Activated CD4-positive, CD25-positive, alpha-beta regulatory T cell treated with anti-CD3 and anti-CD28 coated beads, Interleukin-2, amount 50 U/mL, for 72 hours (primary cell): Measurements from ENCODE around the gene PRCC.

ENCODE experiments used
- DNase-seq: peaks from one replicate; pipeline ENCODE4 v3.0.0; 2021

Gene PRCC

GRCh38 chr1:156816561-156817328 is 49.4 kb downstream of the PRCC start, which contains the start of gene SH2D2A:
SH2D2A (minus strand) TSS chr1:156816848; CDS start chr1:156816708, 140 bp downstream.
- DNase-seq: peak; percentile 84

DNA sequence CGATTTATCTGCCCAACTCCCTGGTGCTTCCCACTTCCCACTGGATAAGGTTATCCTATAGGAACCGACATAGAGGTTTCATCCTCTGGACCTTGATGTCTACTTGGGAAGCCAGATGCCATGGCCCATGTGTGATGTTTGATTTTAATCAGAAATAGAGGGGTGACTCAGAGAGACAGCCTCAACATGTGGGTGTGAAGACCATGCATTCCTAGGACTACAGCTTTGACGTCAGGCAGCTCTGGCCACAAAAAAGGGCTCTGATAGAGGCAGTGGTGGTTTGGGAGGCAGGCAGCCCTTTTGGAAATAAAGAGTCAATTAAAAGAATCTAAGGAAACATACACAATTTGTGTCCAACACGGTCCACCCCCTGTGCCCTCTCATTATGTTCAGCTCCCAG is 54.5 kb downstream of the PRCC start:
- DNase-seq: no peak

GRCh38 chr1:156822680-156823079 is 55.3 kb downstream of the PRCC start:
- no peak for DNase-seq

GRCh38 chr1:156823210-156823790 is 56.0 kb downstream of the PRCC start:
- DNase-seq: no peak

DNA sequence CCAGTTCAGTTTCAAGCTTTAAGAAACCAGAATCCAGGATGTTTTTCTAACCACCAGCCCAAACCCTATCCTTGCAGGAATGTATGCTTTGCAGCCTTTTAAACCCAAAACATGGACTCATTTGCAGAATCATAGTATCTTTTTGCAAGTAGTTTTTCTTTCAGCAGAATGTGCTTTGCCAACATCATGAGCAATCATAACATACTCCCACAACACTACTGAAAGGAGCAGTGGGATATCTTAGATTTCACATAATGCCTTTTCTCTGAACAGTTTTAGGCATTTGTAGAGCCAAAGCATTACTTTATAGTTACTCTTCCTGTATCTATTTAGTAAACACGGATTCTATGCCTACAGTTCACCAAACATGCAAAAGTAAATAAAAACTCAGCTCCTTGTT is 59.3 kb downstream of the PRCC start:
- no peak for DNase-seq

DNA sequence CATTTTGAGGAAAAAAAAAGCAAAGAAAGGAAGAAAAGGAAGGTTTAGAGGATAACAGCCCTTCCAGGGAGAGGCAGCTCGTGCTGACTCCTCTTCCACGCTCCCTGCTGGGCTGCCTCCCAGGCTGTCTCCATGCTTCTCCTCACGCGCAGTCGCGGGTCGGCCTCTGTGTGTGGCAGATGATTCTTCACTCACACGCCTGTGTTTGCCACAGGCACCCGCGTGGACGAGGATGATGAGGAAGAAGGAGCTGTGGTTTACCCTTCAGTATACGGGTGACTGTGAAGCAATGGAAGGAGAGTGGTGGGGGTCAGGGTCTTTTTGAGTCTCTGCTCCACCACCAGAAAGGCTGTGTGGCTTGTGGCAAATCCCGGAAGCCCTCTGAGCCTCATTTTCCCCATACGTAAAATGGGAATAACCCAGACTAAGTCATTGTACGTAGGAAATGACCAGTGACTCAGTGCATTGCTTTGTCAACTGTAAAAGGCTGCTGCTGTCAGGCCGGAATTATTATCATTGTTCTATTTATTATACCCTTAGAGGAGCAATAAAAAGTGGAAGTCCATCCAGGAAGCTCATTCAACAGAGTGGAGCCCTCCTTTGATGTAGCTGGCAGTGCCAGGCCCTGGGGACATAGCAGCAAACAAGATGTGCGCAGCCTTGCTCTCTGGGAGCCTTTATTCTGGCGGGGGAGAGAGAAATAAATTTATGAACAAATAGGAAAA is 61.2 kb downstream of the PRCC start:
- DNase-seq: no peak

DNA sequence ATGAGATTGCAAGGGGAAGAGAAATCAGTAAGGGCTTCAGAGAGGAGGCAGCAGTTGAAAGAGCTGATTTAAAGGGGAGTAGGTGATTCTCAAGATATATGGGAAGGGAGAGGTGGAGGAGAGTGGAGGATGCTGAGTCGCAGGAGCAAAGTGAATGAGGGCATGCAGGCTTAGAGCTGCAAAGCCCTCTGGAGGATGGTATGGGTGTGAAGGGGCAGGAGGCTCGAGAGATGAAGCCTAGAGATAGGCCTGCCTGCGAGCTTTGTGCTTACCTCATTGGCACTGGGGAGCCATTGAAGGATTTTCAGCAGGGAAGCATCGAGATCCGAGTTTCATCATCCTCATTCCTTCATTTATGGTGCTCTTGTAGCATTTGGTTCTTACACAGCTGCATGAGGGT is 65.1 kb downstream of the PRCC start:
- no peak for DNase-seq

- no peak for DNase-seq
Measured at GRCh38 chr1:156833603-156834002, 66.3 kb downstream of the PRCC start.

DNA sequence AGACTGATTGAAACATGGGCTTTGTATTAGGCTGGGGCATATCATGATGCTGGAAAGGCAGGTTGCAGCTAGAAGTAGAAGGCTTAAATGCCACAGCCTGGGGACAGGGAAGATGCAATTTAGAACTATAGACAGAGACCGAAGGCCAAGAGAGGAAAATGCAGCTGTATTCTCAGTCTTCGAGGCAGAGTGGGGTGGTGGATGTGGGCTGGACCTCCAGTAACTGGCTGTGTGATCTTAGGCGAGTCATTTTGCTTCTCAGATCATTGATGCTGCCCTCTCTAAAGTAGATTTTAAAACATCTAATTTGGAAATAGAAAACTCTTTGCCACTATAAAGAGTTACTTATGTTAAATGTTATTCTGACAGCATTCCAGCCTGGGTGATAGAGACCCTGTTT is 67.0 kb downstream of the PRCC start:
- DNase-seq: no peak

DNA sequence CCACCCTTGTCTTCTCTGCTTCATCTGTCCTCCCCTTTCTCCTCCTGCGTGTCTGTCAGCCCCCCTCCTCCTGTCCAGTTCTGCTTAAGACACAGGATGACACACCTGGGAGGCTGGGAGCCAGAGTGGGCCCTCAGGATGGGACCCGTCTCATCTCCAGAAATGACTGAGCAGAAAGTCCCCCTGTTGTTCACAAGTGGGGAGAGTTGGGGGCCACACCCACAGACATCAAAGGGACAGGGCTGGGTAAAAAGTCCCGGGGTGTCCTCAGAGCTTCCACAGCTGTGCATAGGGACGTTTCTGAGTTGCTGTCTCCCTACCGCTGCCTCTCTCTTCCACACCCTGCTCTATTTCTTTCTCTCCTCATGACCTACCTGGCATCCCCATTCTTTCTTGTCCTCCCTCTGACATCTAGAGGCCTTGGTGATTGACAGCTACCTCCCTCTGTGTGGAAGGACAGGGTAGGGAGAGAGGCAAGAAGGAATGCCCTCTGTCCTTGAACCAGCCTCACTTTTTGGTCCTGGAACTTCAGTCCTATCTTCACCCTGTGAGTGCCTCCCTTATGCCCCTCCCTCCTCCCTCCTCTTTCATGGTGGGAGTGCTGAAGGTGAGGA is 68.8 kb downstream of the PRCC start:
- DNase-seq: peak; percentile 51

DNA sequence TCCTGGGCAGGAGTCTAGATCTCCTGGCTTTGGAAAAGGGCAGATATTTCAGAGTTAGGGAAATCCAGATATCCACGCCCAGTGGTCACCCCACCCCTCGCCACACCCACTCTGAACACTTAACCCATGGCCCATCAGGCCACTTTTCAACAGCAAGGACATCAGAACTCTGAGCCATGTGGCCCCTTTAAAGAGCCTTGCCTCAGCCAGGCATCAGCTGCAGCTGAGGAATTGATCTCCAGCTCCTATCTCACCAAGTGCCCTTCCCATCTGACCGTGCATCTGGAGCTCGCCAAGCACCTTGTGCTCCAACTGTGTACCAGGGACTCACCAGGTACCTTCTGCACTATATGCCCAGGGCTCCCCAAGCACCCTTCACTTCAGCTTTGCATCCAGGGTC is 69.6 kb downstream of the PRCC start:
- DNase-seq: no peak

- DNase-seq: no peak
Measured at GRCh38 chr1:156838972-156839371, 71.6 kb downstream of the PRCC start.

DNA sequence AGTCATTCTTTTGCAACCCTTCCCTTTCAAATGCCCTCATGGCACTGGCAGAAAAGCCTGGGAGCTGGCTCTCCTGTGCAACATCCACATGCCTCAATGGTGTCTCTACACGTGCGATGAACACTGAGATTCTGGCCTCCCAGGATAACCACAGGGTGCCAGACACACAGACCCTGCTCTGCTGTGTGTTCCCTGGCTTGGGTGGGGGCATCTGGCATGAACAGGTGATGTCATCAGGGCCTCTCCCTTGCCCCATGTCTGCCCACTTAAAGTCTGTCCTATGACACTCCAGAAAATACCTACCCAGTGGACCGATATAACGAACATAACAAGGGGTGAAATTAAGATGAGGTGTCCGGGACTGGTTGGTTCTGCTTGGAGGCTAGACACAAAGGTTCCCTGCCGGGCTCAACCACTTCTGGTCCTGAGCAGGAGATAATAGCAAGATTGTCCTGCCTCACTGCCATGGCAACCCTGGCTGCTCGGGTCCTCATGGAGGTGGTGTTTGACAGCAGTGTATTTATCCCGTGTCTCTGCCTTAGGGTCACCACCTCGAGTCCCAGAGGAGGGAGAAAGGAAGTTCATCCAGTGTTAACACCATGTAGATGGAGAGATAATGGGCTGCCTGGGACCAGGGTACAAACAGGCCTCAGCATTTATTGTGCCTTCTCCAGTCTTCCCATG is 72.2 kb downstream of the PRCC start:
- DNase-seq: no peak

DNA sequence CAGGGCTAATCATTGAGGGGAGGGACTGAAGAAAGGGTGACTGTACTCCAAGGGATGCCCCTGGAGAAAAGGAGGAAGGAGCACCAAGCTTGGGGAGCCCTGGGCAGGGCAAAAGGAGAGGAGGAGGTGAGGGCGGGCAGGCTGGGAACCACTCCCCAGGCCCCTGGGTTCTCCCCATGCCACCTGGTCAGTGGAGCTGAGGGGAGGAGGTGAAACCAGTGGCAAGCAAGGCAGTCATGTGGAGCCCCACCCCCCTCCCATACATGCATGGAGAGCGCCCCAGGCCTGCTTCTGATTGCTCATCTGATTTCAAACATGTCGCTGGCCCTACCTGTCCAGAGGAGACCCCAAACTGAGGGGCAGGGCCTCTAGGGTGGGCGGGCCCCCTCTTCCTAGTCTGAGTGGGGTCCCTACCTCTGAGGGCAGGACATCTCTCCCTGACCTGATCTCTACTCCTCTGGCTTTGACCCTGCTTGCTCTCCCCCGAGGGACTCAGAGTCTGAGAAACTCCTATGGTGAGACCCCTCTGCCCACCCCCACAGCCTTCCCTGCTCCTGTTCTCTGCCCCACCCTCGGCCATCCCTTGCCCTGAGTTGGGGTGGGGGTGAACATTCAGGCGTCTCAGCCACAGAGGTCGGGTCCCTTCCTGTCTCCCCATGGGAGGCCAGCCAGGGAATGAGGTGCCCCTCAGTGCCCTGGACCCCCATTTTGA is 73.0 kb downstream of the PRCC start:
- no peak for DNase-seq

DNA sequence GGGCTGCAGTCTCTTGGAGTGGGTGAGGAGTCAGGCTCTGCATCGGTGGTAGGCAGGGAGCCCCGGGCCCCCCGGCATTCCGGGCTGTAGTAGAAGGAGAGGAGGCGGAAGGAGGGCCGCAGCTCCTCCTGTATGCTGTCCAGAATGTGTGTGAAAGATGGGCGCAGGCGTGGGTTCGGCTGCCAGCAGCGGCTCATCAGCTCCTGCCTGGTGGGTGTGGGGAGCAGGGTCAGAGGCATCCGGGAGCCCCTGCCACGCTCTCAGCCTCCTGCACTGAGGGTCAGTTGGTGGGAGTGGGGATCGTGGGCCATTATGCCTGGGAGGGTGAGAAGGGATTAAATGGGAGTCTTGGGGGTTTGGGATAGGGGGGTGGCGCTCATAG is 73.6 kb downstream of the PRCC start:
- no peak for DNase-seq

DNA sequence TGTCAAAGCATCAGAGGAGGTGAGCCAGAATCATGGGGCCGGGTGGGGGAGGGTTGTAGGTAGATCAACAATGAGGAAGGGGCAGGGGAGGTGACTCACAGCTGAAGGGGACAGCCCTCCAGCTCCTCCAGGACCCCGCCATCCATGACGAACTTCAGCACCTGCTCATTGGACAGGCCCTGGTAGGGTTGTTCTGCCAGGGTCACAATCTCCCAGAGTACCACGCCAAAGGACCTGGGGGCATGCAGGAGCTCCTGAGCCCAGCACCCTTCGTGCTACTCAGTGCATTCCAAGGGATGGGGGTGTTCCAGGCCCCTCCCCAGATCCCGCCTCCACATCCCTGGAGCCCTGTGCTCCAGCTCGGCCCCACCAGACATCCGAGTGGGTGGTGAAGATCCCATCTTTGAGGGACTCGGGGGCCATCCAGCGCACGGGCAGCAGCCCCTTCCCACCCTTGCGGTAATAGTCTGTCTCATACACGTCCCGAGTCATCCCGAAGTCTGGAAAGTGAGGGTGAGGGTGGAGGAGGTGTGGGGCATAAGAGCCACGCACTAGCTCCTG is 74.0 kb downstream of the PRCC start:
- no peak for DNase-seq

DNA sequence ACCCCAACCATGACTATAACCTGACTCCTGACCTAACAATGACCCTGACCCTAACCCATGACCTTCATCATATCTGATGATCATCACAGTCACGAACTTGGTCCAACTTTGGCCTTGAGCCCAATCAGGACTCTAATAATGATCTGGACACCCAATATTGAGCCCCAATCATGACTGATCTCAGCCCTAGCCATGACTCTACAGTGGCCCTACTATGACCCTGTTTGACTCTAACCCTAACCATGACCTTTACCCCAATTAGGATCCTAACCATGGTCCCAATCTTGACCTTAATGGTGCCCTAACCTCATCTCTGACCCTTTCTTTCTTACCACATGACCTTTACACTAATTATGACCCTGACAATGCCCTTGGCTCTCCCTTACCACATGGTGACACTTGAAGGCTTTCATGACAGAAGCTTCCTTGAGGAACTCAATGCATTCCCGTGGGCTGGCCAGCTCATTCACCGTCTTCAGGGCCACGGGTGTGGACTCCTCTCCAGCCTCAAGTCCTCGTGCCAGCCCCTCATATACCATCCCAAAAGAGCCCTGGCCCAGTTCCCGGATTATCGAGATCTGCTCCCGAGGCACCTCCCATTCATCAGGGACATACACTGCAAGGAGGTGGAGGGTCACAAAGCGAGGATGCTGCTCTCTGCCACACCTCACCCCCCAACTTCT is 75.4 kb downstream of the PRCC start:
- DNase-seq: no peak

DNA sequence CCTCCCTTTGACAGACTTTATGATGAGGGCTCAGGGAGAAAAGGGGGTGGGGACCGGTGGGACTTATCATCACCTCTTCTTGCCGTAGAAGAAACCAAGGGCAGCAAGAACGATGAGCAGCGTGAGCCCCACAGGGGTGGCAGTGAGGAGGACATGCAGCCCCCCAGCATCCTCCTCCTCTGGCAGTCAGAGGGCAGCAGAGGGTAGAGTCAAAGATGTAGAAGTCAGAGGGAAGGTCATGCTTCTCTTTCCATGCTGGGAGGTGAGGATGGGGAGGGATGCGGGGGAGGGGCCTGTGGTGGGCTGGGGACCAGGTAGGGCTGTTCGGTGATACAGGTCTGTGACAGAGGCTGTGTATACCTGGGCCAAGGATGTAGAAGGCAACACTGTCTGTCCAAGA is 76.8 kb downstream of the PRCC start:
- no peak for DNase-seq

DNA sequence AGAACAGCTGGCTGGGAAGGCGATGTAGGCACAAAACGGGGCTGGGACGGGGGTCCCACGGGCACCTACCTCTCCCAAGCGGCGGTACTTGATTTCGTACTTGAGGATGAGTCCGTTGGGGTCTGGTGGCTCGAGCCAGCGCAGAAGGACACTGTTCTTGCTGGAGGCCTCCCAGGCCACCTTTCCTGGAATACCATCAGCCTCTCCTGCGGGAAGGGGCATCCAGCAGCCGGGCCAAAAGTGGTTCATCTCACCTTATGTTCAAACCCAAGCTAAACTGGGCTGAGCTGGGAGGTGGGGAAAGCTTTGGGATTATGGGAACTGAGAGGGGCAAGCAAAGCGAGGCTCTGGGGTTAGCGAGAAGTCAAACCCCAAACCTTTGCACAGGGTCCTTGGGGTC is 77.3 kb downstream of the PRCC start:
- no peak for DNase-seq

GRCh38 chr1:156845055-156845952 is 78.0 kb downstream of the PRCC start:
- DNase-seq: peak; percentile 45
